HG02588 (cell line): Measurements from ENCODE around the gene KLHL26.
"Not testable (repeated sequence)": the region's sequence is repeated elsewhere in the genome, so short reads cannot be mapped to it uniquely, and the experiment has no call there.

Experiments
- ATAC-seq: cut with Tn5 transposase; IDR thresholded peaks from one replicate; pipeline ENCODE4 v1.9.1; 2021; ENCODE audit warnings: mild to moderate bottlenecking, moderate library complexity; ENCODE audit not compliant: unreplicated experiment

The KLHL26 gene, protein sequence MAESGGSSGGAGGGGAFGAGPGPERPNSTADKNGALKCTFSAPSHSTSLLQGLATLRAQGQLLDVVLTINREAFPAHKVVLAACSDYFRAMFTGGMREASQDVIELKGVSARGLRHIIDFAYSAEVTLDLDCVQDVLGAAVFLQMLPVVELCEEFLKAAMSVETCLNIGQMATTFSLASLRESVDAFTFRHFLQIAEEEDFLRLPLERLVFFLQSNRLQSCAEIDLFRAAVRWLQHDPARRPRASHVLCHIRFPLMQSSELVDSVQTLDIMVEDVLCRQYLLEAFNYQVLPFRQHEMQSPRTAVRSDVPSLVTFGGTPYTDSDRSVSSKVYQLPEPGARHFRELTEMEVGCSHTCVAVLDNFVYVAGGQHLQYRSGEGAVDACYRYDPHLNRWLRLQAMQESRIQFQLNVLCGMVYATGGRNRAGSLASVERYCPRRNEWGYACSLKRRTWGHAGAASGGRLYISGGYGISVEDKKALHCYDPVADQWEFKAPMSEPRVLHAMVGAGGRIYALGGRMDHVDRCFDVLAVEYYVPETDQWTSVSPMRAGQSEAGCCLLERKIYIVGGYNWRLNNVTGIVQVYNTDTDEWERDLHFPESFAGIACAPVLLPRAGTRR

GRCh38 chr19:18636969-18637629 is at the start of gene KLHL26:
KLHL26 (plus strand) TSS chr19:18637028; CDS start chr19:18637055, 27 bp downstream.
- no peak for ATAC-seq

DNA sequence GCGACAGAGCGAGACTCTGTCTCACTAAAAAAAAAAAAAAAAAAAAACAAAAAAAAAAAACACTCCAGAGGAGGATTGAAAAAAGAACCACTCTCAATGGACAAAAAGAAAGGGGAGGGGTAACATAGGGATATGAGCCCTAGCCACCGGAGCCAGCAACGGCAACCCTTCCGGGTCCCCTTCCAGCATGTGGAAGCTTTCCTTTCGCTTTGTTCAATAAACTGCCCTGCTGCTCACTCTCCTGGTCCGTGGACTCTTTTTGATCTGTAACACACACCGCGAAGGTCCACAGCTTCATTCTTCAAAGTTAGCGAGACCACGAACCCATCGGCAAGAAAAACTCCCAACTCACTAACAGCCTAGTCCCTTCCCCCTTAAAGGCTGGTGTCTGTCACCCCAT is 49.3 kb upstream of the KLHL26 start:
- ATAC-seq = no peak

- ATAC-seq = no peak
Observed at GRCh38 chr19:18587962-18588610, 48.7 kb upstream of the KLHL26 start.

DNA sequence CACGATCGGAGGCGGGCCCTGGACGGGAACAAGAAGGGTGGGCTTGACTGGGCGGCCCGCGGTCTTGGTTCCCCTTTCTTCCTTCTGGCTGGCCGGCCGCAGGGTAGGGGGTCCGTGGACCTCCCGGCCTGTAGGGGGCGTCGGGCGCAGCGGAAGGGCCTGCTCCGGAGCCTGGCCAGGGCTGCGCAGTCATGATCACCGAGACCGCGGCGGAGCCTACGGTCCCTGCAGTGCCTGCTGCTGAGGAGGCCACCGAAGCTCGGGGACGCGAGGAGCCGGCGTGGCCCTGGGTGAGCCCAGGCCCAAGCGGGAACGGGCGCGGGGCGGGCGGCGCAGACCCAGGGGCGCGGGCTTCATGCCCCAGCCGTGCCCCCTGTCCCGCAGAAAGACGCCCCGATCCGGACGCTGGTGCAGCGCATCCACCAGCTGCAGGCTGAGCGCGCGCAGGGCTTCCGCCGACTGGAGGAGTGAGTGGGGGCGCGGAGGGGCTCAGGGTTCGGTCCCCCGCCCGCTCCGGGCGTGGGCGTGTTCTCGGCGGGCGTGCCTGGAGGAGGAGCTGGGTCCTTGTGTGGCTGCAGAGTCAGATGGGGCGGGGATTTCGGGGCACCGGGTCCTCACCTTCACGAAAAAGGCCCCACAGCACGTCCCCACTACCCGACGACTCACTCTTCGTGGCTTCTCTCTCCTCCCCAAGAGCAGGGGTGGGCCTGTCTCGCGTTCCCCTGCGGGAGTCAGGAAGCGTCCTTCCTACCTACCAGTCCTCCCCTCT is 48.0 kb upstream of the KLHL26 start, which contains the start of gene REX1BD:
Gene REX1BD, plus strand, starts transcription at position 188 of the 769 bp plus-strand sequence. Its CDS starts 4 bp downstream, at position 192.
- ATAC-seq = peak; percentile 79

DNA sequence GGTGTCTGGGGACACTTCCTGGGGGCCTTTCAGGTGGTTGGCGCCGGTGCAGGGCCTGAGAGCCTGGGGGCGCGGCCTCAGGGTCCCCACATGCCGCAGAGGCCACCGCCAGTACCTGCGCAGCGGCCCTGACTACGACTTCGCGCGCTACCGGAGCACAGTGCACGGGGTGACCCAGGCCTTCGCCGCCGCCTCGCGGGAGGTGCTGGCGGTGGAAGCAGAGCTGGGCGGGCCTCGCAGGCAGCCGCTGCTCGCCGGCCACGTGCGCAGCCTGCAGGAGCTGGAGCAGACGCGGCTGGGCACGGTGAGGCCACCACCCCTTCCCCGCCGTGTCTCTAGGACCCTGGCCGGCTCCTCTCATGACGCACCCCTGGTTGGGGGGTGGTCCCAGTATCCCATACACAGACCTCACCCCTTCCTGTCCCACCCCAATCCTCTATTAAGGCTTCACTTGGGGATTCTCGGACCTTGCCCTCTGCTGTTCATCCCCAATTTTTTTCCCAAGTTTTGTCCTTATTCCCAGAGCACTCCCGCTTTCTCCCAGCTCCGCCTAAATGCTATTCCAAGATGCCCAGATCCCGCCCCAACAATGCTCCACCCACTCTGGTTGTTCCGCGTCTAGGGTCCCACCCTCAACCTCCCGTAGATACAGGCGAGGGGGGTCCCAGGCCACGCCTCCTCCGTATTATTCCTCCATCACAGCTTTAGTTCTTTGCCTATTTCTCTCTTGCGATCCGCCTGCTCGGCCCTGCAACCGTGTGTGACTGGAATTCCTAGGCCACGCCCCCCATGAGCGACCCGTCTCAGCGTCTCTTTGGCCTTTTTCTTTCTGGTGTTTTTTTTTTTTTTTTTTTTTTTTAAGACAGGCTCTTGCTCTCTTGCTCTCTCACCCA is 47.2 kb upstream of the KLHL26 start:
- no peak for ATAC-seq

DNA sequence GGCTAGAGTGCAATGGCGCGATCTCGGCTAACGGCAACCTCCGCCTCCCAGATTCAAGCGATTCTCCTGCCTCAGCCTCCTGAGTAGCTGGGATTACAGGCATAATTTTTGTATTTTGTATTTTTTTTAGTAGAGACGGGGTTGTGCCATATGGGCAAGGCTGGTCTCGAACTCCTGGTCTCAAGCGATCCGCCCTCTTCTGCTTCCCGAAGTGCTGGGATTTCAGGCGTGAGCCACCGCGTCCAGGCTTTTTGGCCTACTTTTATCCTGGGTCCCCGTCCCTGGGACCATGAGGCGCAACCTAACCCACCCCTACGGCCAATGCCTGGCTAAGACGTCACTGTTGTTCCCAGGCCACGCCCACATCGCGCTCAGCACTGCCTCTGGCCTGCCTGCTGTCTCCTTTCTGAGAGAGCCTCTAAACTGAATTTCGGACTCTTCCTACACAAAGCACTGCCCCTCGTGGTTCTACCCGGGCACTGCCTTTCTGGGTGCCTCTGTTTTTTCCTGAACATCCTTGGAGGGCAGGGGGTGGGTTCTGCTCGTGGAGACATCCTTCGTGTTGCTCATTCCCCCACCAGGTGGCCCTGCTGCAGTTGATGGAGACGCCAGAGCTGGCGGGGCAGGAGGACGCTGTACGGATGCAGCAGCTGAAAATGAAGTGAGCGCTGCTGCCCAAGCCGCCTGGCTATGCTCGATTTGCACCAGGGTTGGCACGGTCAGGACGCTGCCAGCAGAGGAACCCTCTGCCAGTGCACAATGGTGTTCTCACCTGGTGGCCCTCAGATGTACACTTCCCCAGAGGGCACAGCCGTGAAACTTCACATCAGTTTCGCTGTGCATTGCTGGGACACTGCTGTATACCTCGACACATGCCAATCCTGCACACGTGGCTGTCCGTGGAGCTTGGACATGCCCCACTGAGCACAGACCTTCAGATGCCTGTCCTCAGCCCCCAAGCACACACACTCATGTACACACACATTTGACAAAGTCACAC is 46.3 kb upstream of the KLHL26 start:
- ATAC-seq = no peak

DNA sequence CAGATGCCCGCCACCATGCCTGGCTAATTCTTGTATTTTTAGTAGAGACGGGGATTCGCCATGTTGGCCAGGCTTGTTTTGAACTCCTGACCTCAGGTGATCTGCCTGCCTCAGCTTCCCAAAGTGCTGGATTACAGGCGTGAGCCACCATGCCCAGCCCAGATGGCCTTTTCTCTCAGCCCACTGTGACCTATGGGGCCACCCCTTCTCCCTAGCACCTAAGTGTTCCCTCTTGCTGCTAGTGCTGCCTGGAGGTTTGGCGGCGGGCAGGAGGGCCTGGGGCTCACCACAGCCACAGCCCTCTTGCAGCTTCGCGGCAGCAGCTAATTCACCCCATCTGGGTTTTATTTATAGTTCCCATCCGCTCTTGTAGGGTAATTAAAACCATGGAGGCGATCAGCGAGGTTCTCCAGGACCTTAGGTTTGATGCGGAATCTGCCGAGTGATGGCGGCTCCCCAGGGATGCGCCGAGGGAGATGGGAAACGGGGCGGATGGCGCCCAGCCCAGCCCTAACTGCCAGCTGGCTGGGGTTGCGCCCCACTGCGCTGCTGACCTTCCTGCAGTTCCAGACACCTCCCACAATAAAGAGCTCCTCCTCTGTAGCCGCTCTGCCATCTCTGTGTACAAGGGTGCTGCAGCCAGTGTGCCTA is 45.0 kb upstream of the KLHL26 start:
- no peak for ATAC-seq

GRCh38 chr19:18592732-18593131 is 44.1 kb upstream of the KLHL26 start:
- ATAC-seq = not testable (repeated sequence)

DNA sequence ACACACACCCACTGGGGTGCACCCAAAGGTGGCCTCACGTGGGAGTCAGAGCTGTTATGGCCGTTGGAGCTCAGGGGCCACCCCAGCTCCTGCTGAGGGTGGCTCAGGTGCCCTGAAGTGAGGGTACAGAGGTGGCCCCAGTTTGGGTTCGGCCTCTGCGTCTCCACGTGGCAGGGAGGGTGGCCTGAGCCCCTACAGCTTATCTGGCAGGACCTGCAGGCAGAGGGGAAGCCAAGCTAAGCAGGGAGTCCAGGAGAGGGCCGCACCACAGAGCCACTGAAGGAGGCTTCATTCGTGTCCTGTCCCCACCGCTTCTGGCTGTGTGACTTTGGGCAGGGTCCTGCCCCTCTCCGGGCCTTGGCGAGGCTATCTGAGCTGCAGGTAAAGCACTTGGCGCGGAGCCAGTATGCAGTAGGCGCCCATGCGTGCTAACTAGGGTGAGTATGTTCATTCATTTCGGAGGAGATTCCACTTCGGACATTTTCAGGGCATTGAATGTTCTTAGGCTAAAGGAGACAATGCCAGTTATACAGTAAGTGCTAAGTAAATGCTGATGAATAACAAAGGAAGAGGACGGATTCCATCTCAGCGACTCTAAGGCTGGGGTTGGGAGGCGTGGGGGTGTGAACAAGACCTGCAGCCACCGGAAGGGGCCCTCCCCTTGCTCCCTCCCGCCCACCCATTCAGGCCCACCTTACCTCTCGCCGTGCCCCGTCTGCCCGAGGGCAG is 43.3 kb upstream of the KLHL26 start:
- no peak for ATAC-seq

GRCh38 chr19:18594096-18594823 is 42.6 kb upstream of the KLHL26 start:
- peak; percentile 61 for ATAC-seq

DNA sequence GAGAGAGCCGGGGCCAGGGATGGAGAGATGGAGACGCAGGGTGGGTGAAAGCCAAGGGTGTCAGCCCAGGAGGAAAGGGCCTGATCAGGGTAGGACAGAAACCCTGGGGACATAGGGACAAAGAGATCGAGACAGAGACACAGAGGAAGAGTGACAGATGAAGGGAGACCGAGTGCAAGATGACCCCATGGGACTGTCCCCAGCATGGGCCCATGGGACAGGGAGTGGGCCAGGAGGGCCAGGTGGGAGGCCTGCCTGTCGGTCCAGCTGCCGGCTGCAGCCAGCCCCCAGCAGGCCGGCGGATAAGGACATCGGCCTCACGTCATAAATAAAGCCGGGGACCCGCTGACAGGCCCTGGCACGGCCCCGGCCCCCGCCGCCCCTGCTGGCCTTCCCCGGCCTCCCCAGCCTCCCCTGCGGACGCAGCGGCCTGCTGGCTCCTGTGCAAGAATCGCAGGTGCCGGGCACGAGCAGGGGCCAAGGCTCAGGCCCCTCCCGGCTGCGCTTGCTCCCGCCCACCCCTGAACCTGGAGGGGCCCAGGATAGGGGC is 41.9 kb upstream of the KLHL26 start:
- ATAC-seq = no peak

- no peak for ATAC-seq
Observed at GRCh38 chr19:18595475-18595874, 41.4 kb upstream of the KLHL26 start.

DNA sequence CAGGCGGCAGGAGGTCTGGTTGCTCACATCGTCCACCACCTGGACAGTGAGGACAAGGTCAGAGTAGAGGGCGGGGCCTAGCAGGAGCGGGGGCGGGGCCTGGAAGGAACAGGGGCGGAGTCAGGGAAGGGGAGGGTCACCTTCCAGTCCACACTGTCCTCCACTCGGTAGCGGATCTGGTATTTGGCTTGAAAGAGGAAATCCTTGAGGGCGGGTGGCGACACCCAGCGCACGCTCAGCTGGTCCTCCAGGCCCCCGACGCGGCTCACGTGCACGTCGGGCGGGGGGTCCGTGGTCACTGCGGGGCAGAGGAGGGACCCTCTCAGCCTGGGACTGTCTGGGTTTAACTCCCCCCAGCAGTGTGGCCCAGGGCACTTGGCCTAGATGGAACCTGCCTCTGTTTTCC is 40.1 kb upstream of the KLHL26 start:
- ATAC-seq = no peak

DNA sequence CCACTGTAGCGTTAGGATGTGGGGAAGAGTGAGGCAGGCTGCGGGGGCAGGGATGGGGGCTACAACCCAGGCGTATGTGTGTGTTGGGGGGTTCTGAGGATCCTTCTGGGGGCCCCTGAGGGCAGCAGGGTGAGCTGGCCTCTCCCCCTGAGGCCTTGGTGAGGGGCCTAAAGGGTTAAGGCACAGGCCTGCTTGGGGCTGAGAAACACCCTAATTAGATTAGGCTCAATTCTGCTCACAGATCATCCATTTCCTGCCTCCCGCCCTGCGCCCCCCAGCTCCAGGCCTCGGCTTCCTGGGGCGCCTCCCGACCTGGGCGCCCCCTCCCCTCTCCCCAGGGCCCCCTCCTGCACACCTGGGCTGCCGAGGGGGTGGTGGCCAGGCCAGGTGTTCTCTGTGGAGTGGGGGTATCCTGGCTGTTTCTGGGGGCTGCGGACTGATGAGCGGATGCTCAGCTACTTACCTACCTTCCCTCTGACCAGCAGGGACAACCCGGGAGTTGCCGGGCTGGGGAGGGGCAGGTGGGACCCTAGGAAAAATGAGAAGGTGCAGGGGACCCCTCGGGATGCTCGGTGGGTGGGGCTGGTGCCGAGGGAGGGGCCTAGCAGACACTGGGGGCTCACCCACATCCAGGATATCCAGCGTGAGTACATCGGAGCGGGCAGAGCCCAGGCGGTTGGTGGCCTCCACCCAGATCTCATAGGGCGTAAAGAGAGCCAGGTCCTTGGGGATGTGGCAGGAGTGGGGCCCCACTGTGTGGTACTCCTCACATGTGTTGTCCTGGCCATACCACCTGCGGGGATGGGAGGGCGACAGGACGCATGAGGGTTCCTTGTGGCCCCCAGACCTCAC is 38.8 kb upstream of the KLHL26 start:
- ATAC-seq = no peak

- ATAC-seq = no peak
Observed at GRCh38 chr19:18599485-18599884, 37.3 kb upstream of the KLHL26 start.
